ENCODE data around the gene ZNF32. TPM values are rescaled to one million over a fixed set of nuclear protein-coding genes. Genes with fewer than 3 reads are reported as not detected.

The ZNF32 gene
- total RNA-seq, 2 experiments from 2014 or later, result 18.7 to 19.5 TPM

GRCh38 chr10:43599333-43599732 lies 49.3 kb downstream of the ZNF32 start:
- POLR2A ChIA-PET, result no interaction called here
- Histone ChIP-seq H3K9me3 (ENCODE audit: control insufficient read depth in 1 of 2, insufficient read depth in 1 of 2, low read length in 2 of 2) (peaks cover 0 to 4% of the 10 kb centered on the region in 2 experiments), H3K27ac (ENCODE audit: low read depth in 1 of 2, low read length in 2 of 2) (no peak overlapping the region), H3K36me3 (ENCODE audit: insufficient read depth, low read length) (no peaks in the 10 kb centered on the region), H3K27me3 (ENCODE audit: control insufficient read depth in 1 of 2, insufficient read depth in 2 of 2, low read length in 2 of 2) (no peaks in the 10 kb centered on the region), H3K4me3 (ENCODE audit: low read length) (no peak overlapping the region), H3K4me1 (ENCODE audit: insufficient read depth, low read length) (peaks cover 22% of the 10 kb centered on the region)
- ATAC-seq (ENCODE audit: poor library complexity) (no peak), DNase-seq (no peak)
- Mint-ChIP-seq H3K27ac (no peak overlapping the region), H3K4me1 (ENCODE audit: low read depth) (peaks cover 24% of the 10 kb centered on the region), H3K36me3 (ENCODE audit: low read depth) (no peaks in the 10 kb centered on the region), H3K9me3 (no peaks in the 10 kb centered on the region), H3K27me3 (no peaks in the 10 kb centered on the region), H3K4me3 (no peak overlapping the region)
- CTCF ChIA-PET, result no interaction called here
- intact Hi-C loops (cut with DNase I, micrococcal nuclease), result no loop called here
- TF ChIP-seq, protein P1, sequence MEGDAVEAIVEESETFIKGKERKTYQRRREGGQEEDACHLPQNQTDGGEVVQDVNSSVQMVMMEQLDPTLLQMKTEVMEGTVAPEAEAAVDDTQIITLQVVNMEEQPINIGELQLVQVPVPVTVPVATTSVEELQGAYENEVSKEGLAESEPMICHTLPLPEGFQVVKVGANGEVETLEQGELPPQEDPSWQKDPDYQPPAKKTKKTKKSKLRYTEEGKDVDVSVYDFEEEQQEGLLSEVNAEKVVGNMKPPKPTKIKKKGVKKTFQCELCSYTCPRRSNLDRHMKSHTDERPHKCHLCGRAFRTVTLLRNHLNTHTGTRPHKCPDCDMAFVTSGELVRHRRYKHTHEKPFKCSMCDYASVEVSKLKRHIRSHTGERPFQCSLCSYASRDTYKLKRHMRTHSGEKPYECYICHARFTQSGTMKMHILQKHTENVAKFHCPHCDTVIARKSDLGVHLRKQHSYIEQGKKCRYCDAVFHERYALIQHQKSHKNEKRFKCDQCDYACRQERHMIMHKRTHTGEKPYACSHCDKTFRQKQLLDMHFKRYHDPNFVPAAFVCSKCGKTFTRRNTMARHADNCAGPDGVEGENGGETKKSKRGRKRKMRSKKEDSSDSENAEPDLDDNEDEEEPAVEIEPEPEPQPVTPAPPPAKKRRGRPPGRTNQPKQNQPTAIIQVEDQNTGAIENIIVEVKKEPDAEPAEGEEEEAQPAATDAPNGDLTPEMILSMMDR (IDR thresholded peaks at IDR 0.05), result no peak

DNA sequence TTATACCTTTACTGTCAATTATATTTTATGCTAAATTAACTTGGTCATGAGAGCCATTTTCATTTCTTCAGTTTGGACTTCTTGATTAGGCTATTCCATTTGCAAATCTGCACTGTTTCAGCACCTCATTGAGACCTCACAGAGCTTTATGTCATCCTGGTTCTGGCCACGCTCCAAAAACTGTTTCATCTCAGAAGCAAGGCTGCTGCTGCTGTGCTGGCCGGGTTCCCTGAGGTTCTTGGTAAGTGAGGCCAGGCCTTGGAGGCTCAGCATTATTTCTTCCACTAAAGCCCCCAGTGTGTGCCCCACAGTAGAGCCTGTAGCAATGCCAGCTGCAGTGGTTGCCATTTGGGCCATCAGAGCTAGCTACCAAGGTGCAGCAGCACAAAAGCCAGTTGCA lies 50.2 kb downstream of the ZNF32 start:
- DNase-seq, result no peak
- Mint-ChIP-seq H3K36me3 (ENCODE audit: low read depth) (no peaks in the 10 kb centered on the region), H3K4me1 (ENCODE audit: low read depth) (peaks cover 25% of the 10 kb centered on the region), H3K9me3 (no peaks in the 10 kb centered on the region), H3K27ac (no peak overlapping the region), H3K27me3 (no peaks in the 10 kb centered on the region), H3K4me3 (no peak overlapping the region)
- ATAC-seq (ENCODE audit: poor library complexity), result no peak
- ChIA-PET POLR2A (interaction anchor here (1.3 kb wide), 1 partner anchor 24 kb away, joined by 3 read pairs; the partner anchor contains the start of gene ZNF239), CTCF (interaction anchor here (1.0 kb wide), 1 partner anchor 91 kb away, joined by 3 read pairs; no protein-coding TSS in a partner anchor)
- Histone ChIP-seq H3K4me1 (ENCODE audit: insufficient read depth, low read length) (peaks cover 22% of the 10 kb centered on the region), H3K9me3 (ENCODE audit: control insufficient read depth in 1 of 2, insufficient read depth in 1 of 2, low read length in 2 of 2) (peaks cover 0 to 4% of the 10 kb centered on the region in 2 experiments), H3K27me3 (ENCODE audit: control insufficient read depth in 1 of 2, insufficient read depth in 2 of 2, low read length in 2 of 2) (no peaks in the 10 kb centered on the region), H3K27ac (ENCODE audit: low read depth in 1 of 2, low read length in 2 of 2) (no peak overlapping the region), H3K4me3 (ENCODE audit: low read length) (no peak overlapping the region), H3K36me3 (ENCODE audit: insufficient read depth, low read length) (no peaks in the 10 kb centered on the region)
- TF ChIP-seq, protein P1 (IDR thresholded peaks at IDR 0.05), result no peak
- intact Hi-C loops (cut with DNase I, micrococcal nuclease), result no loop called here

DNA sequence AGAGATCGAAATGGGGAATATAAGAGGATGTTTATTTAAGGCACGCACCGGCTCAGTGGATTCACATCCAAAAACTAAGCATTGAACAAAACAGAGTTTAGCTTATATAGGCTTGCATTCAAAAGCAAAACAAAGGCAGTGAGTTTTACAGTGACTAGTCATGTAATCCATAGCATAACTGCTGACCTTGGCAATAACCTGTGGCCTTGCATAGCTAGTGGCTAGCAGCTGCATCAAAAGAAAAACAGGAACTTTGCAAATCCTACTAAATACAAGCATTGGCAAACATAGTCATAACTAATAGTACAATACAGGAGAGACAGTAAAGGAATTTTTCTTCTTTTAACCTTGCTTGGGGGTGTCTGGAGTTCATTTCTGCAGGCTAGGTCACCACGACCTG lies 52.1 kb downstream of the ZNF32 start:
- TF ChIP-seq, protein P1 (IDR thresholded peaks at IDR 0.05), result no peak

More for the DNA sequence above, 52.1 kb downstream of the ZNF32 start:
- peaks cover 22% of the 10 kb centered on the region for H3K4me1 ChIP-seq (ENCODE audit: insufficient read depth, low read length)
- H3K27me3 ChIP-seq (ENCODE audit: control insufficient read depth in 1 of 2, insufficient read depth in 2 of 2, low read length in 2 of 2), result no peaks in the 10 kb centered on the region
- POLR2A ChIA-PET, result interaction anchor here (3.5 kb wide), 1 partner anchor 22 kb away, joined by 21 read pairs; the partner anchor contains the start of gene ZNF239
- no peak overlapping the region for H3K27ac ChIP-seq (ENCODE audit: low read depth in 1 of 2, low read length in 2 of 2)
- Mint-ChIP-seq H3K27ac (no peak overlapping the region), H3K4me3 (no peak overlapping the region), H3K9me3 (no peaks in the 10 kb centered on the region), H3K36me3 (ENCODE audit: low read depth) (no peaks in the 10 kb centered on the region), H3K4me1 (ENCODE audit: low read depth) (peaks cover 25% of the 10 kb centered on the region), H3K27me3 (no peaks in the 10 kb centered on the region)
- DNase-seq (no peak), ATAC-seq (ENCODE audit: poor library complexity) (no peak)
- intact Hi-C loops (cut with DNase I, micrococcal nuclease), result no loop called here
- H3K36me3 ChIP-seq (ENCODE audit: insufficient read depth, low read length), result no peaks in the 10 kb centered on the region
- CTCF ChIA-PET, result no interaction called here
- peaks cover 4 to 9% of the 10 kb centered on the region in 2 experiments for H3K9me3 ChIP-seq (ENCODE audit: control insufficient read depth in 1 of 2, insufficient read depth in 1 of 2, low read length in 2 of 2)
- no peak overlapping the region for H3K4me3 ChIP-seq (ENCODE audit: low read length)

Measured in CD4-positive, alpha-beta T cell (primary cell).